Measurements from ENCODE around the gene LRTM1.
A peak's percentile ranks its signal among the peaks of the same experiment; 100 is the strongest.

The LRTM1 gene

DNA sequence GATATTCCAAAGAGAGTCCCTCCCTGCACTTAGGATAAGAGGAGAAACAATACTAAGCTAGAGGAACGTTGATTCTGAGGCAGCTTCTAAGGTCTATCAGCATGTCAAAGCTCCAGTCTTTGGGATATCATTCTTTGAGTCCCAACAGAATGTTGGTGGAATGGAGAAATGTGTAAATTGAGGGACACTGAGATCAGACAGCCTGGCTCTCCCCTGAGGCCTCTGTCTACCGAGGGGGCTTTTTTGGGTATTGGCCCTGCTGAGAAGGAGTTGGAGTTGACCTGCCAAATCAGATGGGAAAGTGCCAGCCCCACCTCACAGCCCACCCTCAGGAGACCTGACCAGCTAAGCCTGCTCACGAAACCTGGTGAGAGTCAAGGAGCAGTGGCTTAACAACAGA, 27.6 kb upstream of the LRTM1 start:
- TF ChIP-seq GATA3 (IDR thresholded peaks at IDR 0.05; ENCODE audit: low read depth, low read length) (no peak), GATA2 (IDR thresholded peaks at IDR 0.05; ENCODE audit: low read depth, low read length) (no peak)

DNA sequence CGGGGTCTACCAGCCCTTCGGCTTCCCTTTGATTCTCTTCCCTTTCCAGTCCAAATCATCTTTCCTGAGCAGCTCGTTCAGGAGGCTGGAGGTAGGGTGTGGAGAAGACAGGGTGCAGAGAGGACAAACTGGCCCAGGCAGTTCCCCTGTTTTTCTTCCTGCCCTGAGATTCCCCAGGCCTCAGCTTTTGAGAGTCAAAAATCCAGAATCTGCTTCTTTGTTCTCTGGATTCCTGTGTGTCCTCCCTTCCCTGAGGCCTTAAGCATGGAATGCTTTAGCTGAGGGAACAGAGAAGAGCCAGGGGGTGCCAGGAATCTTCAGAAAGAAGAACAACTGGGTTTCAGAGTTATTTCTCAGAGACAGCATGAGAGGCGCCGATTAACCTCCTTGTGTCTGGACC, 26.7 kb upstream of the LRTM1 start:
- TF ChIP-seq GATA2 (IDR thresholded peaks at IDR 0.05; ENCODE audit: low read depth, low read length), result no peak
- no peak for TF ChIP-seq GATA3 (IDR thresholded peaks at IDR 0.05; ENCODE audit: low read depth, low read length)

- no peak for TF ChIP-seq GATA2 (IDR thresholded peaks at IDR 0.05; ENCODE audit: low read depth, low read length)
Observed at GRCh38 chr3:54954022-54954421, 26.2 kb upstream of the LRTM1 start.

- no peak for TF ChIP-seq GATA2 (IDR thresholded peaks at IDR 0.05; ENCODE audit: low read depth, low read length)
- no peak for TF ChIP-seq GATA3 (IDR thresholded peaks at IDR 0.05; ENCODE audit: low read depth, low read length)
Observed at GRCh38 chr3:54951405-54951804, 23.5 kb upstream of the LRTM1 start.

DNA sequence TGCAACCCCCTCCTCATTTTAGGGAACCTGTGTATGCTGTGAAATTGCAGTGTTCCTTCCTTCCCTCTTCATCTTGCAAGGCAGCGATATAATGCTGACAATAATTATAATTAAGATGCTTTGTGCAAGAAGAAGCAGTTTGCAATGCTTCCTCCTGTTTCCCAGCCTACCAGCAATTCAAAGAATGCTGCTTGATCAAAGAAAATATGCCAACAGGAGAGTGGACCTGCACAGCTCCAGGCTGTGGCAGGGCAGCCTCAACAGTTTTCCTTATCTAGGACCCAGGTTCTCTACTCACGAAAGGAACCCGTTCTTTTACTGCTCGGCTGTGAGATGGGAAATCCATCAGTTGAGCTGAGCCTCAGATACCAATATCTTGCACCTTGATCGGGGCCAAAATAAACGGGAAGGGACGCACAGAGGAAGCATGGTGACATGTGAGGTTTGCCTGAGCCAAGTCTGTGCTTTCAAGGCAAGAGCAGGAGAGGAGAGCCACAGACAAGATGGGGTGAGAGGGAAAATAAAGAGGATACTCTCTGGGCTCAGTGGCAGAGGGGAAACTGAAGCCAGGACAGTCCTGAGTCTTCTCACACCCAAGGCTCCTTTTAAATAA, 22.6 kb upstream of the LRTM1 start:
- TF ChIP-seq GATA2 (IDR thresholded peaks at IDR 0.05; ENCODE audit: low read depth, low read length), result no peak
- TF ChIP-seq GATA3 (IDR thresholded peaks at IDR 0.05; ENCODE audit: low read depth, low read length), result no peak

GRCh38 chr3:54949491-54950044, 21.7 kb upstream of the LRTM1 start:
- no peak for TF ChIP-seq GATA2 (IDR thresholded peaks at IDR 0.05; ENCODE audit: low read depth, low read length)

DNA sequence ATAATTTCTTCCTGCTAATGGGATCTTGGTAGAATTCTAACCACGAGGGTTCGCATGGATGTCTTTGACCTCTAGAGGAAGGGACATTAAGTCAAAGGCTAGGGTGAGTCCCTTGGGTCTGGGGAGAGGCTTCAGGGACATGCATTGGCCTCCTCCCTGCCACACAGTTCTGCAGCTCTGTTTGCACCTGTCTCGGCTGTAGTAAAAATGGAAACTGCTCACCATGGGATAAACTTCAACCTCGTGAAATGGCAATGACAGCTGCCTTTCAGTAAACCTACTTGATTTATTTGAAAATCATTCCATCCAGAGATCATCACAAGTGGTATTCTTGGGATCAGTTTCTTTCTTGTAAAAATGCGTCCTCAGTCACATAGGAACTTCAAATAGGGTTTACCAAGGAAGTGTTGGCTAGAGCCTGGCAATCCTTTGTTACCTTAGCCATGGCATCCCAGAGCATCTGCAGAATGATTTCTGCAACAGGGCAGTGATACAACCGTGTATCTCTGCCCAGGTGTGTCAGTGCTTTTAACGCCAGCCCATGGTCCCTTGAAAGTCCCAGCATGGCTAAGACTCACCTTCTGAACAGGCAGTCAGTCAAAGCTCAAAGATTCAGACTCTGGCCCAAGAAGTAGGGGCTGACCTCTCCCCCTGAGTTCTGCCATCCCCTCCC, 14.0 kb upstream of the LRTM1 start:
- TF ChIP-seq GATA2 (IDR thresholded peaks at IDR 0.05; ENCODE audit: low read depth, low read length), result no peak
- no peak for TF ChIP-seq GATA3 (IDR thresholded peaks at IDR 0.05; ENCODE audit: low read depth, low read length)

DNA sequence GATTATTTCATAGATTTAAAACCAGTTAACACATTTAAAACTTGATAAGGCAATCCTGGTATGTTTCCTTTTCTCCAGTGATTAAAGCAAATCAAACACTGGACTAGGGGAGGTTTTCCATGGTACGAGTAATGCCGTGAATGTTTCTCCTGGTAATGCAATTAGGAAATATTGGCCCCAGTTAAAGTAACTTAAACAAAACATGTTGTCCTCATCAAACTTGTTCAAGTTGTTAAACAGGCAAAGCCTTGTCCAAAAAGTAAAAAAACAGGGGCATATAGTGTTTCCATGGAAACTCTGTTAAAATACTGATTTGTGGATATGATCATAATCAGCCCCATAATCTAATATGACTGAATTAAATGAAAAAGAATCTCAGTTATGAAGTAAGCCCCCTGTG, 13.1 kb upstream of the LRTM1 start:
- no peak for TF ChIP-seq GATA2 (IDR thresholded peaks at IDR 0.05; ENCODE audit: low read depth, low read length)
- TF ChIP-seq GATA3 (IDR thresholded peaks at IDR 0.05; ENCODE audit: low read depth, low read length), result peak; percentile 26; the same call in 1 of the 2 replicates

DNA sequence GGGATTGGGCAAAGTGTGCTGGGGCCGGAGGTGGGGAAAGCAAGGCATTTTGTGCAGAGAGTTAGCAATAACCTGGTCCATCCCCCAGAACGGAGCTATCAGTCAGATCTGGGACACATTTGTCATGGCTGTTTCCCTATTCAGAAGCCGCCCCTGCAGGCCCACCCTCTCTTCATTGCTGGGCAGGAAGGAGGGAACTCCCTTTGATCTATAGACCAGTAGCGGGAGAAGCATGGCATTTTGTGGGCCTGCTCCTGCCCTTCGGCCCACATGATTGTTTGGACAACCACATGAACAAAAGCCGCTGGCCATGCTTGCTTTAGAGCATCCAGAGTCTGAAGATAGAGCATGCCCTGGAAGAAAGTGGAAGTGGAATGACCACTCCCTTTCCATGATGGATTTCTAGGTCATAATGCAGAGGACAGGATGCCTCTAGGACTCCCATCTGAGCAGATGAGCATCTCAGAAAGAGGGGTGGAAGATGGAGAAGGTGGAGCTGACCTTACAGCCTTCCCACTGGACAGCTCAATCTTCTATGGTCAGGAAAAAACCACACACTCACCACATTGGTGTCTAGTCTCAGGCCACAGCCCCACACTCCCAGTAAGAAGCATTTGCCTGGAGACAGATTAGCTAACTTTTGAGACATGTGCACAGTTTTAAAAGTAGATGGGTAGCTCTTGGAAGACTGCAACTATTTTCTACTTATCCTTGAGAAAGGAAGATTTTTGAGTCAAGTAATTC, 11.9 kb upstream of the LRTM1 start:
- no peak for TF ChIP-seq GATA2 (IDR thresholded peaks at IDR 0.05; ENCODE audit: low read depth, low read length)
- TF ChIP-seq GATA3 (IDR thresholded peaks at IDR 0.05; ENCODE audit: low read depth, low read length), result no peak

GRCh38 chr3:54936561-54936960, 8.7 kb upstream of the LRTM1 start:
- TF ChIP-seq GATA3 (IDR thresholded peaks at IDR 0.05; ENCODE audit: low read depth, low read length) (no peak), GATA2 (IDR thresholded peaks at IDR 0.05; ENCODE audit: low read depth, low read length) (no peak)

DNA sequence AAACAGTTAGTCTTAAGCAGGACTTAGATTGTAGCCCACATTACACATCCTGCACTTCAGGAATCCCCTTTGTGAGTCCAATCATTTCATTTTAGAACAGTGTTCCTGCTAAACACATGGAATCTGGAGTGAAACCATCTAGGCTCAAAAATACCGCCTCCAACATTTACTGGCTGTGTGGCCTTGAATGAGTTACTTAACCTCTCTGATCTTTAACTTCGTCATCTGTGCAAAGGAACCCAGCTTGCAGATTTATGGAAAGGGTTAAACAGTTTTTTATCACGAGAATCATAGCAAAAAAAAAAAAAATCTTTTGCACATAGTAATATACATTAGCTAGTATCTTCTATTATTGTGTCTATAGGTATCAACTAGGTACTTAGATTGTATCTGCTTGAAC, 8.0 kb upstream of the LRTM1 start:
- TF ChIP-seq GATA3 (IDR thresholded peaks at IDR 0.05; ENCODE audit: low read depth, low read length), result no peak
- no peak for TF ChIP-seq GATA2 (IDR thresholded peaks at IDR 0.05; ENCODE audit: low read depth, low read length)

DNA sequence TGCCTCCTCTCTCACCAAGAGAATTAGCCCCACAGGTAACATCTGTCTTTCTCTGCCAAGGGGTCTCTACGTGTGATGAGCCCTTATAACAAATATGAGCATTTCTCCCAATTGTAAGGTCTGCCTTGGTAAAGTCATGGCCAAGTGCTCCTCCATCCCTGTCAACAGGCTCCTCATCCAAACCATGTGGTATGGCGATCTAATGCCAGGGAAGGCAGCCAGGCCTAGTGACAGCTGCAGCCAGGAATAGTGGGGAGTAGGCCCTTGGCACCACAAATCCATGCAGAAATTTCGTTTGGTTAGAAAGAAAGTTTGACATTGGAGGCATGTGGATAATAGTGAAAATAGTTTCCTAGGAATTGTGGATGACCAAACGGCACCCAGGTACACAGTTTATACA, 4.7 kb upstream of the LRTM1 start:
- TF ChIP-seq GATA2 (IDR thresholded peaks at IDR 0.05; ENCODE audit: low read depth, low read length) (no peak), GATA3 (IDR thresholded peaks at IDR 0.05; ENCODE audit: low read depth, low read length) (no peak)

DNA sequence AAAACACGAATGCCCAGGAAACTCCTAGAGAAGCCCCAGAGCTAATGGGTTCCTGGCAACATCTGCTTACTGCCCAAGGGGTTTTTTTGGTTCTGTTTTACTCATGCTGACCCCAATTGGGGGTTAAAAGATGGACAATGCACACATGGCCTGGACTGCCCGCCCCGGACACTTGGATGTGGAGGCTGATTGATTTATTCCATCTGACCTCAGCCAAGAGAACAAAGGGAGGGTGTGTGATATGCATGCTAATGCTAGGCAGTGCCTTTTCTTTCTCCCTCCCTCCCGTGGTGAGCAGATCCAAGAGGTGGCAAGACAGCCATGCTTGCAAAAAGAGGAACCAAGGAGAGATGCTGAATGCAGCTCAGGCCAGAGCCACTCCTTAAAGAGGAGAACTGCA, 3.3 kb upstream of the LRTM1 start:
- TF ChIP-seq GATA2 (IDR thresholded peaks at IDR 0.05; ENCODE audit: low read depth, low read length) (no peak), GATA3 (IDR thresholded peaks at IDR 0.05; ENCODE audit: low read depth, low read length) (no peak)

GRCh38 chr3:54918516-54918915, 9.3 kb downstream of the LRTM1 start:
- TF ChIP-seq GATA3 (IDR thresholded peaks at IDR 0.05; ENCODE audit: low read depth, low read length) (no peak), GATA2 (IDR thresholded peaks at IDR 0.05; ENCODE audit: low read depth, low read length) (no peak)

DNA sequence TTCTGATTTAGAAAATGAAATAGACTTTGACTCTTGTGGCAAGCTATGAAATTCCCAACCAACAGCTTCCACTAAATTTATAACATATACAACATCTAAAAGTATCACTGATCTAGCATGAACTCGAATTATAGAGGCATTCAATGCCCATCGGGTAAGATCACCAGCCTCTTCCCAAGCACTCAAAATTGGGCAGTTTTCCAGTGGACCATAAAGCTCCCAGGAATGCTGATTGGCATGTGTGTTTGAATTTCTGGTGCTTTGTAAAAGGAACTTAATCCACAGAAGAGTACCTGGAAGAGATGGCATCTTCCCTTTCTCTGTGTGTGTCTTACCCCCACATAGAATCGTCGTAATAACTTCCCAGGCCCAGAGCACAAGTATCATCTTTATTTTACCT, 10.0 kb downstream of the LRTM1 start:
- TF ChIP-seq GATA3 (IDR thresholded peaks at IDR 0.05; ENCODE audit: low read depth, low read length), result no peak
- no peak for TF ChIP-seq GATA2 (IDR thresholded peaks at IDR 0.05; ENCODE audit: low read depth, low read length)

All from SH-SY5Y (cell line).